Upper lobe of left lung (tissue), 6 donors: Measurements from ENCODE around the gene MLIP. TPM values are rescaled to one million over a fixed set of nuclear protein-coding genes. Genes with fewer than 3 reads are reported as not detected.

ENCODE experiments used
- ATAC-seq, 2 donors: fragments of 200-7000 bp; cut with Tn5 transposase; one replicate each; pipeline ENCODE4 v1.9.1; 2022; ENCODE audit warnings: mild to moderate bottlenecking in 2 of 2, moderate library complexity in 2 of 2; ENCODE audit not compliant: low FRiP score in 2 of 2
- DNase-seq, 2 donors: peaks; one replicate each; pipeline ENCODE4 v3.0.0-alpha.2; 2019 to 2020
- H3K27ac ChIP-seq, 4 donors: fragments of 200-600 bp; sonication (generic); one replicate each; pipeline ENCODE4 v1.5.1; 2016 to 2019
- H3K27me3 ChIP-seq, 4 donors: fragments of 200-600 bp; sonication (generic); one replicate each; pipeline ENCODE4 v1.5.1; 2017 to 2019
- H3K36me3 ChIP-seq, 4 donors: fragments of 200-600 bp; sonication (generic); one replicate each; pipeline ENCODE4 v1.5.1; 2016 to 2019
- H3K4me1 ChIP-seq, 4 donors: fragments of 200-600 bp; sonication (generic); one replicate each; pipeline ENCODE4 v1.5.1; 2018 to 2019
- H3K4me3 ChIP-seq, 4 donors: fragments of 200-600 bp; sonication (generic); one replicate each; pipeline ENCODE4 v1.5.1; 2017 to 2019; ENCODE audit warnings: mild to moderate bottlenecking in 2 of 4, moderate library complexity in 1 of 4
- H3K9me3 ChIP-seq, 4 donors: fragments of 200-600 bp; sonication (generic); one replicate each; pipeline ENCODE4 v1.5.1; 2018 to 2019
- CTCF ChIP-seq, 6 experiments: fragments of 450-650 bp in 4 of 6; fragments of 200-600 bp in 2 of 6; sonication (generic) in 2 of 6; IDR thresholded peaks; one replicate each; pipeline ENCODE4 v1.5.1; 2016 to 2019; ENCODE audit warnings: antibody characterized with exemption in 6 of 6
- EP300 ChIP-seq, 4 donors: sonication (generic); formaldehyde crosslinking; IDR thresholded peaks; one replicate each; pipeline ENCODE4 v1.5.1; 2017; ENCODE audit warnings: antibody characterized with exemption in 4 of 4, control low read depth in 2 of 4
- POLR2A ChIP-seq, 4 donors: fragments of 450-650 bp; IDR thresholded peaks; one replicate each; pipeline ENCODE4 v1.5.1; 2016 to 2017; ENCODE audit warnings: antibody characterized with exemption in 4 of 4, mild to moderate bottlenecking in 2 of 4
- POLR2AphosphoS5 ChIP-seq, 2 donors: sonication (generic); formaldehyde crosslinking; IDR thresholded peaks; one replicate each; pipeline ENCODE4 v1.5.1; 2017; ENCODE audit warnings: antibody characterized with exemption in 2 of 2
- WGBS, 2 donors: methylation state at CpG; one replicate each; pipeline ENCODE4 v1.1.5; 2017 to 2018; 5-methylcytosine and 5-hydroxymethylcytosine counted together
- total RNA-seq, 6 donors: library from RNA; depleted of rRNA in 4 of 6; stranded (reverse); fragments of >200 nt in 4 of 6; gene quantifications; one replicate each; pipeline versions ENCODE4 v1.1.0 to v1.2.1, GENCODE V29; 2016 to 2021
- donor health status: DM: no; HTN: no; CAD: no; lungs with moderate emphysema.
- donor health status: DM: no; HTN: yes; CAD: no; lungs with severe emphysema.

MLIP gene
- total RNA-seq, 6 donors from 2014 or later, result 0.47 to 1.3 (median 0.77) TPM; not detected in 2

- Histone ChIP-seq H3K4me1 (no peaks in the 10 kb centered on the region), H3K27ac (no peak overlapping the region), H3K4me3 (no peak overlapping the region), H3K27me3 (no peaks in the 10 kb centered on the region), H3K36me3 (no peaks in the 10 kb centered on the region), H3K9me3 (no peaks in the 10 kb centered on the region)
- ATAC-seq, result no peak
- DNase-seq, result no peak
- no peak for TF ChIP-seq EP300 (IDR thresholded peaks at IDR 0.05)
- no peak for TF ChIP-seq CTCF (IDR thresholded peaks at IDR 0.05)
- no peak for TF ChIP-seq POLR2AphosphoS5 (IDR thresholded peaks at IDR 0.05)
- no peak for TF ChIP-seq POLR2A (IDR thresholded peaks at IDR 0.05)
- WGBS, 2 donors, result 94 to 96% methylated on average over 4 of the region's 4 CpGs
Measured at GRCh38 chr6:54264581-54265272, 153.5 kb downstream of the MLIP start.

- H3K4me3 ChIP-seq, result no peak overlapping the region
- WGBS, 2 donors, result 64 to 73% methylated on average over 5 of the region's 5 CpGs
- no peaks in the 10 kb centered on the region for H3K36me3 ChIP-seq
- no peak overlapping the region for H3K27ac ChIP-seq
- H3K9me3 ChIP-seq, result no peaks in the 10 kb centered on the region
- ATAC-seq (peak in 1 of 2 donors; percentile 43), DNase-seq (no peak)
- H3K4me1 ChIP-seq, result no peaks in the 10 kb centered on the region
- no peak for TF ChIP-seq CTCF (IDR thresholded peaks at IDR 0.05)
- no peak for TF ChIP-seq EP300 (IDR thresholded peaks at IDR 0.05)
- TF ChIP-seq POLR2A (IDR thresholded peaks at IDR 0.05), result no peak
- no peaks in the 10 kb centered on the region for H3K27me3 ChIP-seq
Measured at GRCh38 chr6:54266400-54266923, 155.2 kb downstream of the MLIP start.

GRCh38 chr6:54267798-54268197 is 156.6 kb downstream of the MLIP start:
- ATAC-seq (no peak), DNase-seq (peak in 1 of 2 donors; percentile 22)
- WGBS, 2 donors, result 38% methylated on average over 2 of the region's 2 CpGs
- Histone ChIP-seq H3K27me3 (no peaks in the 10 kb centered on the region), H3K9me3 (no peaks in the 10 kb centered on the region), H3K4me1 (no peaks in the 10 kb centered on the region), H3K27ac (no peak overlapping the region), H3K4me3 (no peak overlapping the region), H3K36me3 (no peaks in the 10 kb centered on the region)
- TF ChIP-seq POLR2AphosphoS5 (IDR thresholded peaks at IDR 0.05) (no peak), EP300 (IDR thresholded peaks at IDR 0.05) (no peak), CTCF (IDR thresholded peaks at IDR 0.05) (peak in 5 of 6 experiments; percentile 11 to 40 (median 31))

- ATAC-seq (peak in 1 of 2 donors; percentile 51), DNase-seq (no peak)
- Histone ChIP-seq H3K36me3 (no peaks in the 10 kb centered on the region), H3K27ac (no peak overlapping the region), H3K4me3 (no peak overlapping the region), H3K27me3 (no peaks in the 10 kb centered on the region), H3K4me1 (no peaks in the 10 kb centered on the region), H3K9me3 (no peaks in the 10 kb centered on the region)
- TF ChIP-seq POLR2AphosphoS5 (IDR thresholded peaks at IDR 0.05) (no peak), POLR2A (IDR thresholded peaks at IDR 0.05) (no peak), CTCF (IDR thresholded peaks at IDR 0.05) (no peak), EP300 (IDR thresholded peaks at IDR 0.05) (no peak)
- 91 to 94% methylated on average over 6 of the region's 6 CpGs for WGBS, 2 donors
Measured at GRCh38 chr6:54273214-54273820, 162.1 kb downstream of the MLIP start.
